ENCODE results near the gene TGM5. TPM values are rescaled to one million over a fixed set of nuclear protein-coding genes. Genes with fewer than 3 reads are reported as not detected.
"Not testable (repeated sequence)": the region's sequence is repeated elsewhere in the genome, so short reads cannot be mapped to it uniquely, and the experiment has no call there.

Gene TGM5
- polyA plus RNA-seq, 4 donors = 0.03 TPM; not detected in 3

GRCh38 chr15:43199945-43200488 lies 66.7 kb downstream of the TGM5 start:
- DNase-seq (ENCODE audit: low read depth in 4 of 4, low spot score in 3 of 4) = no peak

DNA sequence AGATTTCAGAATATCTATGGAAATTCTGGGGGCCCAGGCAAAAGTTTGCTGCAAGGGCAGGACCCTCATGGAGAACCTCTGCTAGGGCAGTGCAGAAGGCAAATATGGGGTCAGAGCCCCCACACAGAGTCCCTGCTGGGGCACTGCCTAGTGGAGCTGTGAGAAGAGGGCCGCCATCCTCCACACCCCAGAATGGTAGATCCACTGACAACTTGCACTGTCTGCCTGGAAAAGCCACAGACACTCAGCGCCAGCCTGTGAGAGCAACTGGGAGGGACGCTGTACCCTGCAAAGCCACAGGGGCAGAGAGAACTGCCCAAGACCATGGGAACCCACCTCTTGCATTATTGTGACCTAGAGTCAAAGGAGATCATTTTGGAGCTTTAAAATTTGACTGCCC lies 67.7 kb downstream of the TGM5 start:
- no peak for DNase-seq (ENCODE audit: low read depth in 4 of 4, low spot score in 3 of 4)

DNA sequence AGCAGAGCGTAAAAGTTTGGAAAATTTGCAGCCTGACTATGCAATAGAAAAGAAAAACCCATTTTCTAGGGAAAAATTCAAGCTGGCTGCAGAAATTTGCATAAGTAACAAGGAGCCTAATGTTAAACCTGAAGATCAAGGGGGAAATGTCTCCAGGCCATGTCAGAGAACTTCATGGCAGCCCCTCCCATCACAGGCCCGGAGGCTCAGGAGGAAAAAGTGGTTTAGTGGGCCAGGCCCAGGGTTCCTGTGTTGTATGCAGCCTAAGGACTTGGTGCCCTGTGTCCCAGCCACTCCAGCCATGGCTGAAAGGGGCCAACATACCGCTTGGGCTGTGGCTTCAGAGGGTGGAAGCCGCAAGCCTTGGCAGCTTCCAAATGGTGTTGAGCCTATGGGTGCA lies 68.2 kb downstream of the TGM5 start:
- DNase-seq (ENCODE audit: low read depth in 4 of 4, low spot score in 3 of 4) = not testable (repeated sequence)

GRCh38 chr15:43197773-43198172 lies 69.0 kb downstream of the TGM5 start:
- DNase-seq (ENCODE audit: low read depth in 4 of 4, low spot score in 3 of 4) = not testable (repeated sequence)

GRCh38 chr15:43196760-43197548 lies 69.8 kb downstream of the TGM5 start:
- no peak for DNase-seq (ENCODE audit: low read depth in 4 of 4, low spot score in 3 of 4)

DNA sequence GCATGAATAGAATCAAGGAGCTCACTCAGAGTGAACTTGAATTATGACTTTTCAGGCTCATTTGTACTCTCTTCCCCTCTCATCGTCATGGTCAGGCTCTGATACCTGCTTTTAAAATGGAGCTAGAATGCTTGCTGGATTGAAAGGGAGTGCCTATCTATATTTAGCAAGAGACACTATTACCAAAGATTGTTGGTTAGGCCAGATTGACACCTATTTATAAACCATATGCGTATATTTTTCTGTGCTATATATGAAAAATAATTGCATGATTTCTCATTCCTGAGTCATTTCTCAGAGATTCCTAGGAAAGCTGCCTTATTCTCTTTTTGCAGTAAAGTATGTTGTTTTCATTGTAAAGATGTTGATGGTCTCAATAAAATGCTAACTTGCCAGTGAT lies 71.9 kb downstream of the TGM5 start:
- no peak for DNase-seq (ENCODE audit: low read depth in 4 of 4, low spot score in 3 of 4)

DNA sequence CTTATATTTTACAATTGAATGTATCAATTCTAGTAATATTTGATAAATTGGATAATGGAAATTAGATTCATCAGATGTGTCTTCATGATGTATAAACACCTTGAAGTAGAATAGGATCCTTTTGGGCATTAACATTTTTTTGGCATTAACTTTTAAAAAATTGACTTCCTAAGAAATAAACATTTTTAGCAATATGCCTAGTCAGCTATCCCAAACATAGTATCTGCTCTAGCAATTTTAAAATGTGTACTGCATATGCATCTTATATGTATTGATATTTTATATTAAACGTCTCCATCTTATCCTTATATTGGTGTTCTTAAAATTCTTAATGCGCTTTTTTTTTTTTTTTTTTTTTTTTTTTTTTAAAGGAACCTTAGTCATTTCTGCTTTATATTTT lies 73.0 kb downstream of the TGM5 start:
- no peak for DNase-seq (ENCODE audit: low read depth in 4 of 4, low spot score in 3 of 4)

DNA sequence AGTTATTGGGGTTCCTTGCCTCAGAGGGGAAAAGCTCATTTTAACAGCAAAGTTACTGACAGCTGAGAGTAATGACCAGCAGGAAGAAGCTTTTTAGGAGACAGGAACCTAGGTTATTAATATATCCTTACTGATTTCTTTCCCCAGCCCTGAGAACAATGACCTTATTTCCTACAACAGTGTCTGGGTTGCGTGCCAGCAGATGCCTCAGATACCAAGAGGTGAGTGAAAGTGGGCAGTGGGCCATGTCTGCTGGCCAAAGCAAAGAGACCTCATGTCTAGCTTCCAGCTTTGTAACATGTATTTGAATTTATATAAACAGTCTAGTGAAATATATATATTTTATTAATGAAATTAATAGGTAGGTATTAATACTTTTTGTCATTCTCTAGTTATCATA lies 76.5 kb downstream of the TGM5 start:
- no peak for DNase-seq (ENCODE audit: low read depth in 4 of 4, low spot score in 3 of 4)

GRCh38 chr15:43189296-43189695 lies 77.4 kb downstream of the TGM5 start:
- no peak for DNase-seq (ENCODE audit: low read depth in 4 of 4, low spot score in 3 of 4)

GRCh38 chr15:43187544-43188155 lies 79.1 kb downstream of the TGM5 start:
- no peak for DNase-seq (ENCODE audit: low read depth in 4 of 4, low spot score in 3 of 4)

- no peak for DNase-seq (ENCODE audit: low read depth in 4 of 4, low spot score in 3 of 4)
Measured at GRCh38 chr15:43186003-43186353, 80.8 kb downstream of the TGM5 start.

DNA sequence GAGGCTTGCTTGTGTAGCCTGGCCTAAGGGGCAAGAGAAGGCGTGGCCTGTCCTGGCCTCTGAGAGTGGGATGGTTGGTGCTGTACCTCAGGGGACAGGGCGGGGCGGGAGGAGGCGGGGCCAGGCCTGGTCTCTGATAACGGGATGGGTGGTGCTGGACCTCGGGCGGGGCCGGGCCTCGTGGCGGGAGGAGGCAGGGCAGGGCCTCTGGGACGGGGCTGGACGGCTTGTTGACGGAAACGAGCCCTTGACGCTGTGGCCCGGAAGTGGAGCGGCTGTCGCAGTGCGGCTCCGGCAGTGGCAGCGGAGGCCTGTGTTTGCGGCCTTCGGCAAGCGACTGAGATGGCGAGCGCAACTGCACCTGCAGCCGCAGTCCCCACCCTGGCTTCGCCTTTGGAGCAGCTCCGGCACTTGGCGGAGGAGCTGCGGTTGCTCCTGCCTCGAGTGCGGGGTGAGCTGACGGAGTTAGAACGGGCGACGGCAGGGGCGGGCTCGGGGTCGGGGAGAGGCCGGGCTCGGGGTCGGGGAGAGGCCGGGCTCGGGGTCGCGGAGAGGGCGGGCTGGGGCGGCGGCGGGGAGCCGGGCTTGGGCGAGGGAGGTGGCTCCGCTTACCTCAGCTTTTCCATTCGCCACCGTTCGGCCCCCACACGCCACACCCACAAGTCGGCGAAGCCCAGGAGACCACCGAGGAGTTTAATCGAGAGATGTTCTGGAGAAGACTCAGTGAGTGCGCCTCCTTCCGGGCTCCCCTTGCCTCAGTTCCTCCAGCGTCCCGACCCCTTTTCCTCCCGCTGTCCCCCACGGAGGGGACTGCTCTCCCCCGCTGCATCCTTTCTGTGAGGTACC lies 81.3 kb downstream of the TGM5 start, which contains the start of gene CCNDBP1:
CCNDBP1 (plus strand) TSS at position 247 of the 846 bp plus-strand sequence; CDS start at position 343, 96 bp downstream.
- DNase-seq (ENCODE audit: low read depth in 4 of 4, low spot score in 3 of 4) = peak; percentile 44 to 59 (median 52)

DNA sequence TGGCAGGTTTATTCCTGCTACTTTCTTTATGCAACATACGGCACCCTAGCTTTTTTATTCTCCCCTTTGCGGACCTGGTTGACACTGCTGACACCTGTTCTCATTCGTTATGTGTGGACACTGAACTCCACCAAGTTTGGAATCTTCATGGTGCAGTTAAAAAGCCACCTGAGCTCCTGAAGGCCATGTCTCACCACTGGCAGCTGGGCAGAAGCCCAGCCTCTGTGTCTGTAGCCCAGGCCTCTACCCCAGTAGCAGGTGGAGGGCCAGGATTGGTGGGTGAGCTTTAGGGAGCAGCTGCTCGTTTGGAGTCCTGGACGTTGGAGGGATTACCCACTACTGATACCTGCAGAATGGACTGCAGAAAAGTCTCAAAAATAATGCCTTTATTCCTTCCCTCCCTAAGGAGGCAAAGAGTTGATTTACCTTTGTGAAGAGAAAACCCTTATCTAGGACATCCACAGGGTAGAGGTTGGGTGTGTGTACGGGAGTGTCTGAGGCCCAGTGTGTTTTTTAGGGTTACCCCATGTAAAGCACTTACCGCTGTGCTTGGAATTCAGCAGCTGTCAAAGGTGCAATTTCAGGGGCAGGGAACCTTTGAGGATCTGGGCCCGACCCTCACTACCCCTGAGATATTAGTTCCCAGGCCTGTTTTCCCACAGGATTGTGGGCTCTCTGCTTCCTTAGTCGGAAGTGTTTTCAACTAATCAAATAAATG lies 82.2 kb downstream of the TGM5 start:
- no peak for DNase-seq (ENCODE audit: low read depth in 4 of 4, low spot score in 3 of 4)

DNA sequence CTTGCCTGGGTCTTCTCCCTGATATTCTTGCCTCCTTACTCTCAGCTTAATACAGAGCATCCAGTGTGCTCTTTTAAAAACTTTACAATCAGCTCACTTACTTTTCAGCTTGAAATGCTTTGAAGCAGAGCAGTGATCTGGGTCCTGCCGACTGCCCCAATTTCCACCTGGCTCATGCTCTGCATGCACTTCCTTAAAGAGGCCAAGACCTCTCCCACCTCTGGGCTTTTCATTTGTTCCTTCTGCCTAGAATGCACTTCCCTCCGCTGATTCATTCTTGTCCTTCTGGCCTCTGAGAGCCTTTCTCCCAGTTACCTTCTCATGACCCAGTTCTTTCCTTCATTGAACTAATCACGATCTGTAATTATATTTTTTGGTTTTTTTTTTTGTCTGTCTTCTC lies 83.5 kb downstream of the TGM5 start:
- DNase-seq (ENCODE audit: low read depth in 4 of 4, low spot score in 3 of 4) = no peak

Other genes with a start within 250 kb of the TGM5 start
- 10 to 100 TPM; 20.8 to 25.8 (median 23.9) TPM for gene UBR1, start 160.9 kb downstream of the TGM5 start, polyA plus RNA-seq (ENCODE audit: insufficient read length in 4 of 4)
- 10 to 100 TPM; 14.8 to 17.7 (median 15.3) TPM for gene TMEM62, start 133.3 kb downstream of the TGM5 start, polyA plus RNA-seq (ENCODE audit: insufficient read length in 4 of 4)
- gene CCNDBP1, start 81.5 kb downstream of the TGM5 start, polyA plus RNA-seq (ENCODE audit: insufficient read length in 4 of 4) = 10 to 100 TPM; 49.6 to 64.6 (median 57.8) TPM
- gene EPB42, start 45.9 kb downstream of the TGM5 start, polyA plus RNA-seq (ENCODE audit: insufficient read length in 4 of 4) = 1 to 10 TPM; 1.2 to 1.6 (median 1.3) TPM
- under 1 TPM in 2 of 4 donors, not detected in 2; 0.04 to 0.09 TPM for gene TGM7, start 35.3 kb upstream of the TGM5 start, polyA plus RNA-seq (ENCODE audit: insufficient read length in 4 of 4)
- gene LCMT2, start 63.6 kb upstream of the TGM5 start, polyA plus RNA-seq (ENCODE audit: insufficient read length in 4 of 4) = 10 to 100 TPM; 12.4 to 14.4 (median 13.4) TPM
- gene ZSCAN29, start 104.1 kb upstream of the TGM5 start, polyA plus RNA-seq (ENCODE audit: insufficient read length in 4 of 4) = 10 to 100 TPM; 24.5 to 28.7 (median 26.3) TPM
- 10 to 100 TPM; 21.4 to 24.2 (median 23.3) TPM for gene TUBGCP4, start 104.2 kb upstream of the TGM5 start, polyA plus RNA-seq (ENCODE audit: insufficient read length in 4 of 4)
- 10 to 100 TPM; 67.7 to 78.1 (median 72.6) TPM for gene TP53BP1, start 226.2 kb upstream of the TGM5 start, polyA plus RNA-seq (ENCODE audit: insufficient read length in 4 of 4)

Data from right renal pelvis (tissue), 4 donors.